Mononuclear cell (primary cell): ENCODE data around the gene TRNT1. TPM values are rescaled to one million over a fixed set of nuclear protein-coding genes. Genes with fewer than 3 reads are reported as not detected.

Experiments used
- H3K27me3 ChIP-seq: 2 replicates; pipeline ENCODE4 v1.6.0; 2011; ENCODE audit warnings: low read length, control low read depth; ENCODE audit not compliant: insufficient read depth
- H3K4me1 ChIP-seq: 2 replicates; pipeline ENCODE4 v1.5.1; 2011; ENCODE audit warnings: mild to moderate bottlenecking, low read length, control low read depth; ENCODE audit not compliant: insufficient read depth
- H3K4me3 ChIP-seq: 2 replicates; pipeline ENCODE4 v1.5.1; 2011; ENCODE audit warnings: mild to moderate bottlenecking, low read length, moderate library complexity
- H3K9me3 ChIP-seq: 2 replicates; pipeline ENCODE4 v1.5.1; 2011; ENCODE audit warnings: low read depth, mild to moderate bottlenecking, control low read depth, low read length
- total RNA-seq: library from RNA; depleted of rRNA; stranded (reverse); fragments of >200 nt; gene quantifications from one replicate; pipeline ENCODE4 v1.2.3, GENCODE V29; 2012

TRNT1 gene
- 29.6 TPM for total RNA-seq

GRCh38 chr3:3126477-3127431 is at the start of gene TRNT1:
TSS of gene TRNT1 (plus strand) at chr3:3126940. CDS start at chr3:3129041, 2,101 bp downstream.
- Histone ChIP-seq H3K4me3 (peak within 1 kb of the TSS; percentile 87), H3K9me3 (no peaks in the 10 kb centered on the region), H3K27me3 (no peaks in the 10 kb centered on the region), H3K4me1 (peaks cover 35% of the 10 kb centered on the region)

- no peaks in the 10 kb centered on the region for H3K27me3 ChIP-seq
- H3K4me3 ChIP-seq = no peak overlapping the region
These were observed 46.4 kb upstream of the TRNT1 start for GRCh38 chr3:3080309-3080708.

GRCh38 chr3:3081381-3082233 is 45.1 kb upstream of the TRNT1 start:
- H3K9me3 ChIP-seq = no peaks in the 10 kb centered on the region
- H3K4me3 ChIP-seq = no peak overlapping the region
- peaks cover 9% of the 10 kb centered on the region for H3K4me1 ChIP-seq
- H3K27me3 ChIP-seq = no peaks in the 10 kb centered on the region

More at GRCh38 chr3:3080309-3080708, 46.4 kb upstream of the TRNT1 start:
- H3K9me3 ChIP-seq = no peaks in the 10 kb centered on the region
- H3K4me1 ChIP-seq = peaks cover 5% of the 10 kb centered on the region

- H3K27me3 ChIP-seq = no peaks in the 10 kb centered on the region
- H3K4me3 ChIP-seq = no peak overlapping the region
- no peaks in the 10 kb centered on the region for H3K9me3 ChIP-seq
- H3K4me1 ChIP-seq = peaks cover 13% of the 10 kb centered on the region
These were observed 44.4 kb upstream of the TRNT1 start for GRCh38 chr3:3082234-3082924.

- Histone ChIP-seq H3K4me1 (peaks cover 13% of the 10 kb centered on the region), H3K9me3 (no peaks in the 10 kb centered on the region), H3K27me3 (no peaks in the 10 kb centered on the region), H3K4me3 (no peak overlapping the region)
These were observed 41.9 kb upstream of the TRNT1 start for GRCh38 chr3:3084890-3085289.

- no peaks in the 10 kb centered on the region for H3K9me3 ChIP-seq
- H3K4me1 ChIP-seq = peaks cover 13% of the 10 kb centered on the region
- H3K27me3 ChIP-seq = no peaks in the 10 kb centered on the region
- H3K4me3 ChIP-seq = no peak overlapping the region
These were observed 41.0 kb upstream of the TRNT1 start for GRCh38 chr3:3085782-3086181.

GRCh38 chr3:3086239-3086638 is 40.5 kb upstream of the TRNT1 start:
- no peak overlapping the region for H3K4me3 ChIP-seq
- H3K9me3 ChIP-seq = no peaks in the 10 kb centered on the region
- H3K4me1 ChIP-seq = peaks cover 13% of the 10 kb centered on the region
- H3K27me3 ChIP-seq = no peaks in the 10 kb centered on the region

- peaks cover 11% of the 10 kb centered on the region for H3K4me1 ChIP-seq
- H3K4me3 ChIP-seq = no peak overlapping the region
- H3K9me3 ChIP-seq = no peaks in the 10 kb centered on the region
- H3K27me3 ChIP-seq = no peaks in the 10 kb centered on the region
These were observed 39.5 kb upstream of the TRNT1 start for GRCh38 chr3:3087279-3087678.

GRCh38 chr3:3087716-3088465 is 38.8 kb upstream of the TRNT1 start:
- H3K9me3 ChIP-seq = no peaks in the 10 kb centered on the region
- no peaks in the 10 kb centered on the region for H3K27me3 ChIP-seq
- H3K4me1 ChIP-seq = peaks cover 8% of the 10 kb centered on the region
- H3K4me3 ChIP-seq = no peak overlapping the region

GRCh38 chr3:3089017-3089416 is 37.7 kb upstream of the TRNT1 start:
- Histone ChIP-seq H3K4me1 (peaks cover 8% of the 10 kb centered on the region), H3K4me3 (no peak overlapping the region), H3K27me3 (peaks cover 3% of the 10 kb centered on the region), H3K9me3 (no peaks in the 10 kb centered on the region)

GRCh38 chr3:3097958-3098357 is 28.8 kb upstream of the TRNT1 start:
- Histone ChIP-seq H3K27me3 (peaks cover 3% of the 10 kb centered on the region), H3K9me3 (no peaks in the 10 kb centered on the region), H3K4me3 (no peak overlapping the region), H3K4me1 (no peaks in the 10 kb centered on the region)

- H3K4me1 ChIP-seq = no peaks in the 10 kb centered on the region
- no peak overlapping the region for H3K4me3 ChIP-seq
- no peaks in the 10 kb centered on the region for H3K27me3 ChIP-seq
- no peaks in the 10 kb centered on the region for H3K9me3 ChIP-seq
These were observed 24.9 kb upstream of the TRNT1 start for GRCh38 chr3:3101660-3102458.

- H3K4me3 ChIP-seq = no peak overlapping the region
- H3K9me3 ChIP-seq = no peaks in the 10 kb centered on the region
- no peaks in the 10 kb centered on the region for H3K4me1 ChIP-seq
- no peaks in the 10 kb centered on the region for H3K27me3 ChIP-seq
These were observed 24.0 kb upstream of the TRNT1 start for GRCh38 chr3:3102751-3103150.
